KBM-7 (cell line): ENCODE measurements around the gene FHIT.

Experiments used
- DNase-seq: peaks from one replicate; pipeline ENCODE4 v3.0.0-alpha.2; 2015
- in situ Hi-C: fragments of 300-500 bp; cut with MboI; formaldehyde crosslinking; loops from 2 replicates; pipeline ENCODE4 v1.14.3; 2020; ENCODE audit warnings: low sequenced_read_pairs, low pct_unique_long_range_greater_than_20kb, mixed read lengths

Gene FHIT

DNA sequence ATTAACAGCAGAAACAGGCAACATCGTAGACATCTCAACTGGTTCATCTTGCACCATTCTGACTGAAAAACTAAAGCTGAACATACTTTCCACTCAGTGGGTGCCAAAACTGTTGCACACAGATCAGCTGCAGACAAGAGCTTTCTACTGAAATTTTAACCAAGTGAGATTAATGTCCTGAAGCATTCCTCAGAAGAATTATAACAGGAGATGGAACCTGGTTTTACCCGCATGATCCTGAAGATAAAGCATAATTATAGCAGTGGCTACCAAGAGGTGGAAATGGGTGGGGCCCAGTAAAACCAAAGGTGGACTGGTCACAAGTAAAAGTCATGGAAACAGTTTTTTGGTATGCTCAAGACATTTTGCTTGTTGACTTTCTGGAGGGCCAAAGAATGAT is 858.8 kb downstream of the FHIT start:
- in situ Hi-C loops, result no loop called here
- no peak for DNase-seq

DNA sequence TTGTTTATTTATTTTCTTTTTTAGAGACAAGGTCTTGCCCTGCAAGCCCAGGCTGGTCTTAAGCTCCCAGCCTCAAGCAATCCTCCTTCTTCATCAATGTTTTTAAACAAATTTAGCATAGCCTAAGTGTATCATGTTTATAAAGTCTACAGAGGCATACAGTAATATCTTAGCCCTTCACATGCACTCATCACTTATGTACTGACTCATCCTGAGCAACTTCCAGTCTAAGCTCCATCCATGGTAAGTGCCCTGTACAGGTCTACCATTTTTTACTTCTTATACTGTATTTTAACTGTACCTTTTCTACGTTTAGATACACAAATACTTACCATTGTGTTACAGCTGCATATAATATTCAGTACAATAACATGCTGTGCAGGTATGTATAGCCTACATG is 860.0 kb downstream of the FHIT start:
- DNase-seq, result no peak
- in situ Hi-C loops, result no loop called here

GRCh38 chr3:60388731-60389130 is 862.5 kb downstream of the FHIT start:
- no peak for DNase-seq
- in situ Hi-C loops, result no loop called here

DNA sequence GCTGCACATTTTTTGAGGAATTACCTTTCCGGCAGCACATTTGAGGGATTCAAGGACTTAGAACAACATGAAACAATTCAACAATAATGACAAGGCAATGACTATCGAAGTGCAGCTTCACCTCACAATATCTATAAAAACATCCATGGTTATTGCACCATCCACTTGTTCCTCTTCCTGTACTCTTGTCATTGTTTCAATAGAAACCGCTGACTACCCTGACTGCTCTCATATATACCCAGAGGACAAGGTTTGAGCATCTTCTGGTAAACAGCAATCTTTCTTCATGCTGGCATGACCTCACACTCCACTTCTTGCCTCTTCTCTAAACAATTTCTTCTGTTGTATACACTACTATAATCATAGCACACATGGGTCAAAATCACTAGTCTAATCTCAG is 864.9 kb downstream of the FHIT start:
- in situ Hi-C loops, result no loop called here
- DNase-seq, result no peak

DNA sequence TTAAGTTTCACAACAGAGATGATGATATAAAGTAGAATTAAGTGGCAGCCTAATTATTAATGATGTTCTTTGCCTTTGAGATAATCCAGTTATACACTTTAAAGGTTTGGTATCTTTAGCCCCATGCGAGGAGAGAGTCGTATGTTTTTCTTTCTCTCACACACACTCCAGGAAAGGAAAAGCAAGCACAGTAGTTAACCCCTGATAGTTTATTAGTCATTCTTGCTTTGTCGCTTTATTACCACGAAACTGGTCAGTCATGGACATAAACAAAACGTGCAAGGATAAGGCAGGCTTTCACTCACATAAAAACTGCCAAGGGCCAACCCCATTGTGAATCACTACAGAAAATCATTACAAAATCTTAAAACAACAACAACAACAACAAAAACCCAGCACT is 866.9 kb downstream of the FHIT start:
- in situ Hi-C loops, result no loop called here

DNA sequence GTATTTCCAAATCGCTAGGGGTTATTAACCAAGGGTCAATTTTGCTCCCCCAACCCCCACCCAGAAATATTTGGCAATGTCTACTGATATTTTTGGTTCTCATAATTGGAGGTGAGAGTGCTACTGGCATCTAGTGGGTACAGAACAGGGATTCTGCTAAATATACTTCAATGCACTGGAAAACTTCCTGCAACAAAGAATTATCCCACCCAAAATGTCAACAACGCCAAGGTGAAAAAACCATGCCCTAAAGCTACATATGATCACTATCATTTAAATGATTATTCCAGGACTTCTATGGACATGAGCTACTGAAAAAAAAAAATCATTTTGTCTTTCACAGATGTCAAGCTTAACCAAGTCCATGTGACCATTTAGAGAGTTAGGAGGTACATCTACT is 867.9 kb downstream of the FHIT start:
- in situ Hi-C loops, result no loop called here
- no peak for DNase-seq

More for the DNA sequence above, 866.9 kb downstream of the FHIT start:
- no peak for DNase-seq

GRCh38 chr3:60366486-60366885 is 884.8 kb downstream of the FHIT start:
- no peak for DNase-seq
- in situ Hi-C loops, result no loop called here

DNA sequence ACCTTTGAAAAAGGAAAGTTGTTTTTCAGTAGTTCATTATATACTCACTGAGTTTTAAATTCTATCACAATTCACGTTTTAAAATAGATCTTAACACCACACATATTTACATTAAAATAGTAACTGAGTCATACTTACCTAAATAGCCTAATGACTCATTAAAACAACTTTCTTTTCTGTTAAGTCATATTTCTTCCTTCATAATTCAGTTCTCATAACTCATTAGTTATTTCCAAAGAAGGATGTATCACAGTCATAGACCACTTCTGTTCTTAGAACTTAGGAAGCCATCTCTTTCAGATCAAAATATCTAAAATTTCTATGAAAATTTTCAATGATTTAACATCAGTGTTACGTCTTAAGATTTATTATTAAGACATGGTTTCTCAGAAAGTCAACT is 885.9 kb downstream of the FHIT start:
- in situ Hi-C loops, result no loop called here
- no peak for DNase-seq

GRCh38 chr3:60364475-60364874 is 886.8 kb downstream of the FHIT start:
- in situ Hi-C loops, result no loop called here
- no peak for DNase-seq

- no peak for DNase-seq
- in situ Hi-C loops, result no loop called here
These were observed 887.4 kb downstream of the FHIT start for GRCh38 chr3:60363817-60364216.

DNA sequence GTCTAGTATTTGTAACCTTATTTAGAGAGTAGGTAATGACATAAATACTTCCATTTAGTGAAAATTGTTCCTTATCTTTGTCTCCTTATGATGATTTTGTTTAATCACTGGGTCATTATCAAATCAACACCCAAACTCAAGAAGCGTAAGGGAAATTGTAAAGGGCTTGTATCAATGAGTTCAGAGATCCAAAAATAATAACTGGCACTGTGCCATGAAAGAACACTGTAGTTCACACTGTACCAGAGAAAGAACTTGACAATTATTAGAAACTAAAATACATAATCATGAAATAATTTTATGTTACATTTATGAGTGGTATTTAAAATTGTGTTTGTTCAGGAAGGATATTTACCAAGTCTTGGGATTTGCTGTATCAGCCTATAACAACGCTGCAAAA is 895.4 kb downstream of the FHIT start:
- no peak for DNase-seq
- in situ Hi-C loops, result no loop called here

DNA sequence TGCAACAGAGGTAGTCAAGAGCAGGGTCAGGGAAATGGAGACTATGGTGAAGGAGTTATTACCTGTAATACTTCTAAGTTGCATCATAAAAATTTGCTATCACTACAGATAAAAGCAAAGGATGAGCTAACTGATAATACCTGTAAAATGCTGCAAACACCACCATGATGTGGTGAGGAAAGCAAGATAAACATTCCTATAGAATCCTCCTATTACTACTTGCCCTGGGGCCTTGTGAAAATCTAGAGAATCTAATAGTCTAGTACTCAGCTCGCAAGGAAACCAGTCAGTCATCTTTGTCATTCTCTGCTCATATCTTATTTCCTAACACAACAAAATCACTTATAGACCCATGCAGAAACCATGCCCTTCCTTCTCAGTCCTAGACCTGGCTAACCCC is 899.8 kb downstream of the FHIT start:
- DNase-seq, result no peak
- in situ Hi-C loops, result no loop called here

GRCh38 chr3:60344340-60344739 is 906.9 kb downstream of the FHIT start:
- DNase-seq, result no peak
- in situ Hi-C loops, result no loop called here

DNA sequence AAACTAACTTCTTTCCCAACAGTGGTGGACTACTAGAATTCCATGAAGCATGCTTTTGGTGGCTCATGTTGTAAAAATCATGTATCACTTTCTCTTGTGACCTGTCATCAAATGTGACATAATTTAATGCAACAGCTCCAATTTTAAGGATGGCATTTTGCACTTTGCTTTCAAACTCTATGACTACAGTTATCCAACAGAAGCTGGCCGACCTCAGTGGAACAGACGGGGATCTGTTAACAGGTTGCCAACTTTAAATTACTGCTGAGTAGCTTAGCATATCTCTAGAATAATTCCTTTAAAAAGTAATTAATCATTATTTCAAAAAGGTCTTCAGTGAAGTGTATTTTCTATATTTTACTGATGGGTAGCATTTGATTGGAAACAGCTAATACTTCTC is 907.4 kb downstream of the FHIT start:
- in situ Hi-C loops, result no loop called here
- no peak for DNase-seq

- in situ Hi-C loops, result no loop called here
- no peak for DNase-seq
These were observed 911.9 kb downstream of the FHIT start for GRCh38 chr3:60339304-60339703.

GRCh38 chr3:60337421-60337820 is 913.8 kb downstream of the FHIT start:
- in situ Hi-C loops, result no loop called here
- no peak for DNase-seq

- in situ Hi-C loops, result no loop called here
- no peak for DNase-seq
These were observed 915.2 kb downstream of the FHIT start for GRCh38 chr3:60336061-60336460.

DNA sequence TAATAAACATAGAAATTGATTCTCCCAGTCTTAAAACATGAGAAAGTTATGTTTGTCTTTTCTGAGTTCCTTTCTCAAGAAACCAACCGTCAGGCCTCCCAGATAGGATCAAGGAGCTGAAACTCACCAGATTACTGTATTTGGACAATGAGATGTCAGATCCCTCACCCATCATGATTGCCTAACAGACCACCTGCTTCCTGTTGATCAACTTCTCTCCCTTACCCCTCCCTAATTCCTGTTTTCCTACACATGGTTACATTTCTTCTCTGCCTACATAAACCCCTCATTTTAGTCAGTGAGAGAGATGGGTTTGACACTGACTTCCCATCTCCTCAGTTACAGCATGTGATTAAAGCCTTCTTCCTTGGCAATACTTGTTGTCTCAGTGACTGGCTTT is 917.5 kb downstream of the FHIT start:
- DNase-seq, result peak; percentile 59

DNA sequence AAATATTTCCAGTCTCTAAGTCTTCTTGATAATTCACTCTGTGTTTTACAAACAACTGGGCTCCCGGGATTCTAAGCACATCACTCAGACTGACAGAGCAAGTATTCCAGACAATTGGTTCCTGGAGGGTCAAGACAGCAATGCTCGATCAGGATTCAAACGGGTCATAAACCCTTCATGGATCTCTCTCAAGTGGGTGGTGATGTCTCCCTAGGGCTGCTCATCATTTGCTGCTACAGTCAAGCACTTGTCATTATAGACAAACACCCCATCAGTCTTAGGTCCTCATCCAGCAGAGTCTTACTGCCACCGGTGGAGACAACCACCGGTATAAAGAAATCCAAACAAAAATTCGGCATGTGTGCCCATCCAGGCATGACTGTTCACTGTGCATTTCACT is 921.1 kb downstream of the FHIT start:
- DNase-seq, result no peak
- in situ Hi-C loops, result no loop called here

More for the DNA sequence above, 917.5 kb downstream of the FHIT start:
- in situ Hi-C loops, result no loop called here

- peak; percentile 0 for DNase-seq
- in situ Hi-C loops, result no loop called here
These were observed 925.6 kb downstream of the FHIT start for GRCh38 chr3:60325610-60326170.

DNA sequence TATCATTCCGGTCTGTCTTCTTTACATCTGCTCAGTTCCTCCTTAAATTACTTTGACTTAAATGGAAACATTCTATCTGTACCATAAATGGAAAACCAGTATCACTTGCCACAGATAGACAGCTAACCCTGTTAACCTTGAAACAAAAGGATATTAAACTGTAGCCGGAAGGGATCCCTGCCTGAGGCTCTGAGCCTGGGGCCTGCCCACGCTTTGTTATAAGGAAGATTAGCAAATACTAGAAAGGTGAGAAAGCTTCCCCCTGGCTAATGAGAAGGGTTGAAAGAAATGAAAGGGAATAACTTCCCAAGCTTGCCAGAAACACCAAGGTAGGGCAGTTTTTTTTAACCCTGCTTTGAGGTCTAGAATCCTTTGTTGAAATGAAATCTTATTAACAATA is 927.6 kb downstream of the FHIT start:
- in situ Hi-C loops, result no loop called here
- no peak for DNase-seq

DNA sequence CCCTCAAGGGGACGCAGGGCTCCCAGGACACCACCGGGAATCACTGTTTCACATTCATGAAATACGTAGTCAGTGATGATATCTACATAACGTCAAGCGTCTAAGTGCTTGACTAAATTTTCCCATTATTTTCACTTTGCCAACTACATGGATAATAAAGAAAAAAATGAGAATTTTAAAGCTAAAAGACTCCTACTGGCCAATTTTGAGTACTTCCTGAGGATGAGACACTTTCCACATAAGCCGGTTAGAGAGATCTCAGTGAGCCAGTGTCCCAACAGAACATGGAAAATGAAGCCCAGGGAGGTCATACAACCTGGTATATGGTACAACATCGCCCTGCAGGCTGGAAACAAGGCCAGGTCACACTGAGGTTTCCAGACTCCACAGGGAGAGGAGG is 928.1 kb downstream of the FHIT start:
- in situ Hi-C loops, result no loop called here
- DNase-seq, result no peak
